Glutamatergic neuron (in vitro differentiated cells): ENCODE results near the gene HDAC9. TPM values are rescaled to one million over a fixed set of nuclear protein-coding genes. Genes with fewer than 3 reads are reported as not detected.

Source experiments
- DNase-seq: peaks from one replicate; pipeline ENCODE4 v3.0.0; 2022
- H3K27ac Mint-ChIP-seq: one replicate; pipeline ENCODE4 v1.8.0; 2020; ENCODE audit warnings: mild to moderate bottlenecking, mixed read lengths, inconsistent platforms; ENCODE audit not compliant: unreplicated experiment
- H3K27me3 Mint-ChIP-seq: one replicate; pipeline ENCODE4 v1.8.0; 2020; ENCODE audit warnings: mild to moderate bottlenecking, moderate library complexity, mixed read lengths, inconsistent platforms; ENCODE audit not compliant: unreplicated experiment
- H3K36me3 Mint-ChIP-seq: one replicate; pipeline ENCODE4 v1.8.0; 2020; ENCODE audit warnings: mild to moderate bottlenecking, mixed read lengths, inconsistent platforms; ENCODE audit not compliant: unreplicated experiment
- H3K4me1 Mint-ChIP-seq: one replicate; pipeline ENCODE4 v1.8.0; 2020; ENCODE audit warnings: mild to moderate bottlenecking, low read depth, mixed read lengths, inconsistent platforms; ENCODE audit not compliant: unreplicated experiment
- H3K4me3 Mint-ChIP-seq: one replicate; pipeline ENCODE4 v1.8.0; 2020; ENCODE audit warnings: mild to moderate bottlenecking, mixed read lengths, inconsistent platforms; ENCODE audit not compliant: unreplicated experiment
- H3K9me3 Mint-ChIP-seq: one replicate; pipeline ENCODE4 v1.8.0; 2020; ENCODE audit warnings: mild to moderate bottlenecking, moderate library complexity, mixed read lengths, inconsistent platforms; ENCODE audit not compliant: unreplicated experiment
- total RNA-seq: library from RNA; stranded (reverse); fragmentation: NEBNext Ultra II Directional; extraction: Animal tissue kit (Norgen Biotek cat#: 25700); gene quantifications from one replicate; pipeline ENCODE4 v1.2.1, GENCODE V29; 2021; ENCODE audit not compliant: unreplicated experiment
- TF ChIP-seq, protein P1 (sequence below): fragments of 200-600 bp; sonication (generic); IDR thresholded peaks from one replicate; pipeline ENCODE4 v1.5.0; 2021; ENCODE audit not compliant: partially characterized antibody, unreplicated experiment

HDAC9 gene
- total RNA-seq, 1 donor from 2014 or later = 94.8 TPM

DNA sequence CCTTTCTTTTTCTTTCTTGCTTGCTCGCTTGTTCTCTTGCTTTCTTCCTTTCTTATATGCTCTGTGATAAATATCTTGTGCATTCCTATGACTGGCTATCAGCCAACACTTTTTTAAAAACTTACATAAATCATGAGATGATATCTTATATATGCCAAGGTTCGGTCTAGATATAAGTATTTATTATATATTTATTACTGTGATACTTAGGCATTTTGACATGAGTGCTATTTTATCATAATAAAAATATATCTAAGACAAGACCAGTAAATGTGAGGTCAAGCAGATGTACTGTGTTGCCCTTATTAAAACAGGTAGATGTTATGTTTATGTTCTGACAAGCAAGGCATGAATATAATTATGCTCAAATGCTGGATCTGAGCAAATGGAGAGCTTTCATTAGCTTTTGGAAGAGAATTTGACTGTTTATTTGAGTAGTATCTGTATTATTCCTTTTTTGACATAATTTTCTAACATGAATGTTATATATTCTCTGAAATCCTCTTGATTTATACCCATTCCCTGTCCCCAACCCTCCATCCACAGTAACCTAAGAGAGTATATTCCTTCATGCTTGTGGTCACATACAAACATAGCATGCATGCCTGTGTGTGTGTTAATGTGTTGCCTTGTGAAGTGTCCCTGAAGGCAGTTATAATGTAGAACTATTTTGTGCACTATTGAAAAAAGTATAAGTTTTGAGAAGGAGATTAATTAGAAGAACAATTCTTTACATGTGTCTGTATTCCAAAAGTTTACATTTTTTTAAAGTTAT is 158.0 kb downstream of the HDAC9 start:
- Mint-ChIP-seq H3K27me3 (no peaks in the 10 kb centered on the region), H3K36me3 (peaks cover 6% of the 10 kb centered on the region), H3K9me3 (peaks cover 2% of the 10 kb centered on the region), H3K4me1 (no peaks in the 10 kb centered on the region), H3K4me3 (no peak overlapping the region), H3K27ac (no peak overlapping the region)
- TF ChIP-seq, protein P1, sequence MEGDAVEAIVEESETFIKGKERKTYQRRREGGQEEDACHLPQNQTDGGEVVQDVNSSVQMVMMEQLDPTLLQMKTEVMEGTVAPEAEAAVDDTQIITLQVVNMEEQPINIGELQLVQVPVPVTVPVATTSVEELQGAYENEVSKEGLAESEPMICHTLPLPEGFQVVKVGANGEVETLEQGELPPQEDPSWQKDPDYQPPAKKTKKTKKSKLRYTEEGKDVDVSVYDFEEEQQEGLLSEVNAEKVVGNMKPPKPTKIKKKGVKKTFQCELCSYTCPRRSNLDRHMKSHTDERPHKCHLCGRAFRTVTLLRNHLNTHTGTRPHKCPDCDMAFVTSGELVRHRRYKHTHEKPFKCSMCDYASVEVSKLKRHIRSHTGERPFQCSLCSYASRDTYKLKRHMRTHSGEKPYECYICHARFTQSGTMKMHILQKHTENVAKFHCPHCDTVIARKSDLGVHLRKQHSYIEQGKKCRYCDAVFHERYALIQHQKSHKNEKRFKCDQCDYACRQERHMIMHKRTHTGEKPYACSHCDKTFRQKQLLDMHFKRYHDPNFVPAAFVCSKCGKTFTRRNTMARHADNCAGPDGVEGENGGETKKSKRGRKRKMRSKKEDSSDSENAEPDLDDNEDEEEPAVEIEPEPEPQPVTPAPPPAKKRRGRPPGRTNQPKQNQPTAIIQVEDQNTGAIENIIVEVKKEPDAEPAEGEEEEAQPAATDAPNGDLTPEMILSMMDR = no peak
- no peak for DNase-seq

DNA sequence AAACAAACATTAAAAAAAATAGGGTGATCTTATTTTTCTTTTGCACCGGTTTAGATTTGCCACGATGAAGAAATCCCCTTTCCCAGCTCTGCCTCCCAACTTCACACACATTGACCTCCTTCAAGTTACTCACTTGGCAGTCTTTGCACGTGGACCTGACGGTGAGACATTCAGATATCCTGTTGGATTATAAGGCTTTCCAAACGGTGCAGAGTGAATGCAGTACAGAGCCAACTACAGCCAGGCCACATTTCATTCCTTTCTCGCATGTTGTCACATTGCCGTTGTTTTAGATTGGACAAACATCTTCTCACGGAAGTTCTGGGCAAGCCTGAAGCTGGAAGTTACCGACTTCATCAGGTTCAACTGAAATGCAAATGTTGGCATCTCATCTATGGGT is 159.2 kb downstream of the HDAC9 start:
- Mint-ChIP-seq H3K27ac (no peak overlapping the region), H3K27me3 (no peaks in the 10 kb centered on the region), H3K4me1 (no peaks in the 10 kb centered on the region), H3K36me3 (peaks cover 6% of the 10 kb centered on the region), H3K9me3 (peaks cover 2% of the 10 kb centered on the region), H3K4me3 (no peak overlapping the region)
- TF ChIP-seq, protein P1 = no peak
- no peak for DNase-seq

DNA sequence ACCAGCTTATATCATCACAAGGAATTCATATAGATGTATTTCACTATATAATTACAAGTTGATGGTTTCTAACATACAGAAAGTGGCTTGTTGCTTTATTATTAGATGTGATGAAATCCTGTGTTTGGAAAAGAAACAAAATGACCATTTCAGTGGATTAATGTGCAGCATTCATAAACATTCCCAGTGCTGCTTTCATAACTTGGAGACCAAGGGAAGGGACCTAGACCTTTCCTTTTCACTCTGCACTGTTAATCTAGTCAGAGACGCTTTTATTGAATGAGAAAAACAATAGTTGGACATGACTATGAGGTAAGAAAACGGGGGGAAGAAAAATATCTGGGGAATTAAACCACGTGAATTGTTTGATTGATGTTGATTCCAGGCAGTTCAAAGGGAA is 160.0 kb downstream of the HDAC9 start:
- Mint-ChIP-seq H3K4me1 (no peaks in the 10 kb centered on the region), H3K36me3 (peaks cover 7% of the 10 kb centered on the region), H3K4me3 (no peak overlapping the region), H3K9me3 (peaks cover 2% of the 10 kb centered on the region), H3K27me3 (no peaks in the 10 kb centered on the region), H3K27ac (no peak overlapping the region)
- no peak for DNase-seq
- TF ChIP-seq, protein P1 = no peak

DNA sequence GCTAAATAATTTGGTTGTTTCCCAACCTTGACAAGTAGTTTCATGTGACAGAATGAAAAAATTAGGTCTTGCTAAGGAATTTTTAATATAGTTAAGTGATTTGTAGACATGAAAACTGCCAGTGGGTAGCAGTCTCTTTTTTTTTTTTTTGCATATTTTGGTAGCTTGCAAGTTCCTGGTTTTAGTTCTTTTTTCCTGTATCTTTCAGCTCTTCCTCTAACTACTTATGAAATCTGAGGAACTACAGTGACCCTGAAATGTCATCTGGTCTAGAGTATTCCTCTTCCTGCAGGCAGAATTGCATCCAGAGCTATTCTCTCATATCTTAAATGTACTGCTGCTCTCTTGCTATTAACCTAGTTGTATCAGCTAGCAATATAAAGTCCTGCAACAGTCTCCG is 160.4 kb downstream of the HDAC9 start:
- no peaks in the 10 kb centered on the region for H3K4me1 Mint-ChIP-seq

DNA sequence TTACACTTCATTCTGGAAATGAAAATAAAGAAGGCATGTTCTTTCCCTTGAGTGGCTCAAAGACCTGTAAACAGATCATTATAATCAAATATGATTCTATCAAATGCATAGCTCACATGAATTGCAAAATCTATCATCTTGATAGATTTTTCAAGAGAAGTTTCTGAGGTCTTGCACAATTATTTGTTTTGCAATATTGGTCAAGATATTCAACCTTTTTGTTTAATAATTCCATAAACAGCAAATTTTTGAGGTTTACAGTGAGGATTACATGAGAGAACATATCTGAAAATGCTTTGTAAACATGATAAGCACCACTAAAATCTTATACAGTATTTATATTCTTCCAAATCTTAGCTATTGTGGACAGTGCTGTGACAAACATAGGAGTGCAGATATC is 160.8 kb downstream of the HDAC9 start:
- Mint-ChIP-seq H3K9me3 (peaks cover 2% of the 10 kb centered on the region), H3K36me3 (peaks cover 10% of the 10 kb centered on the region), H3K27me3 (no peaks in the 10 kb centered on the region), H3K27ac (no peak overlapping the region), H3K4me1 (no peaks in the 10 kb centered on the region), H3K4me3 (no peak overlapping the region)
- TF ChIP-seq, protein P1 = no peak
- DNase-seq = no peak

More for the DNA sequence above, 160.4 kb downstream of the HDAC9 start:
- no peak overlapping the region for H3K27ac Mint-ChIP-seq
- peaks cover 2% of the 10 kb centered on the region for H3K9me3 Mint-ChIP-seq
- peaks cover 10% of the 10 kb centered on the region for H3K36me3 Mint-ChIP-seq
- H3K27me3 Mint-ChIP-seq = no peaks in the 10 kb centered on the region
- TF ChIP-seq, protein P1 = no peak
- no peak overlapping the region for H3K4me3 Mint-ChIP-seq
- DNase-seq = no peak
